ENCODE data around the gene IFNG.
"Not testable (repeated sequence)": the region's sequence is repeated elsewhere in the genome, so short reads cannot be mapped to it uniquely, and the experiment has no call there.

IFNG gene

GRCh38 chr12:68180792-68181744, 21.5 kb upstream of the IFNG start:
- no peaks in the 10 kb centered on the region for H3K4me1 ChIP-seq (ENCODE audit: control insufficient read depth, insufficient read depth, low read length)
- H3K9me3 ChIP-seq (replicated peaks; ENCODE audit: low read length), result no peaks in the 10 kb centered on the region
- H3K27me3 ChIP-seq (ENCODE audit: control insufficient read depth, insufficient read depth, low read length), result peaks cover 44% of the 10 kb centered on the region
- no peak overlapping the region for H3K4me2 ChIP-seq (ENCODE audit: low read length)
- no peak overlapping the region for H3K4me3 ChIP-seq (ENCODE audit: low read length)
- H3K36me3 ChIP-seq (ENCODE audit: insufficient read depth, low read length), result no peaks in the 10 kb centered on the region
- H3K9ac ChIP-seq (ENCODE audit: low read depth, low read length), result no peak overlapping the region

- H3K36me3 ChIP-seq (ENCODE audit: insufficient read depth, low read length), result no peaks in the 10 kb centered on the region
Measured at GRCh38 chr12:68178774-68179439, 19.4 kb upstream of the IFNG start.

GRCh38 chr12:68178184-68178583, 18.6 kb upstream of the IFNG start:
- no peaks in the 10 kb centered on the region for H3K36me3 ChIP-seq (ENCODE audit: insufficient read depth, low read length)
- no peak overlapping the region for H3K9ac ChIP-seq (ENCODE audit: low read depth, low read length)
- peaks cover 29% of the 10 kb centered on the region for H3K27me3 ChIP-seq (ENCODE audit: control insufficient read depth, insufficient read depth, low read length)
- no peak overlapping the region for H3K4me3 ChIP-seq (ENCODE audit: low read length)
- no peaks in the 10 kb centered on the region for H3K4me1 ChIP-seq (ENCODE audit: control insufficient read depth, insufficient read depth, low read length)
- H3K9me3 ChIP-seq (replicated peaks; ENCODE audit: low read length), result no peaks in the 10 kb centered on the region
- no peak overlapping the region for H3K4me2 ChIP-seq (ENCODE audit: low read length)

More at GRCh38 chr12:68178774-68179439, 19.4 kb upstream of the IFNG start:
- no peak overlapping the region for H3K4me3 ChIP-seq (ENCODE audit: low read length)
- no peaks in the 10 kb centered on the region for H3K4me1 ChIP-seq (ENCODE audit: control insufficient read depth, insufficient read depth, low read length)
- H3K4me2 ChIP-seq (ENCODE audit: low read length), result no peak overlapping the region
- H3K27me3 ChIP-seq (ENCODE audit: control insufficient read depth, insufficient read depth, low read length), result peaks cover 29% of the 10 kb centered on the region
- no peak overlapping the region for H3K9ac ChIP-seq (ENCODE audit: low read depth, low read length)
- H3K9me3 ChIP-seq (replicated peaks; ENCODE audit: low read length), result no peaks in the 10 kb centered on the region

- H3K4me3 ChIP-seq (ENCODE audit: low read length), result no peak overlapping the region
- H3K27me3 ChIP-seq (ENCODE audit: control insufficient read depth, insufficient read depth, low read length), result peaks cover 29% of the 10 kb centered on the region
- H3K36me3 ChIP-seq (ENCODE audit: insufficient read depth, low read length), result no peaks in the 10 kb centered on the region
- H3K4me1 ChIP-seq (ENCODE audit: control insufficient read depth, insufficient read depth, low read length), result no peaks in the 10 kb centered on the region
- H3K4me2 ChIP-seq (ENCODE audit: low read length), result no peak overlapping the region
- H3K9me3 ChIP-seq (replicated peaks; ENCODE audit: low read length), result no peaks in the 10 kb centered on the region
- H3K9ac ChIP-seq (ENCODE audit: low read depth, low read length), result no peak overlapping the region
Measured at GRCh38 chr12:68177562-68177961, 18.0 kb upstream of the IFNG start.

GRCh38 chr12:68176257-68176656, 16.7 kb upstream of the IFNG start:
- Histone ChIP-seq H3K4me2 (ENCODE audit: low read length) (no peak overlapping the region), H3K4me3 (ENCODE audit: low read length) (no peak overlapping the region), H3K4me1 (ENCODE audit: control insufficient read depth, insufficient read depth, low read length) (no peaks in the 10 kb centered on the region), H3K9me3 (replicated peaks; ENCODE audit: low read length) (no peaks in the 10 kb centered on the region), H3K27me3 (ENCODE audit: control insufficient read depth, insufficient read depth, low read length) (peaks cover 31% of the 10 kb centered on the region), H3K36me3 (ENCODE audit: insufficient read depth, low read length) (no peaks in the 10 kb centered on the region), H3K9ac (ENCODE audit: low read depth, low read length) (no peak overlapping the region)

GRCh38 chr12:68175557-68176061, 16.1 kb upstream of the IFNG start:
- Histone ChIP-seq H3K36me3 (ENCODE audit: insufficient read depth, low read length) (no peaks in the 10 kb centered on the region), H3K4me3 (ENCODE audit: low read length) (no peak overlapping the region), H3K4me2 (ENCODE audit: low read length) (no peak overlapping the region), H3K9me3 (replicated peaks; ENCODE audit: low read length) (no peaks in the 10 kb centered on the region), H3K27me3 (ENCODE audit: control insufficient read depth, insufficient read depth, low read length) (peaks cover 27% of the 10 kb centered on the region), H3K4me1 (ENCODE audit: control insufficient read depth, insufficient read depth, low read length) (no peaks in the 10 kb centered on the region), H3K9ac (ENCODE audit: low read depth, low read length) (no peak overlapping the region)

- peaks cover 26% of the 10 kb centered on the region for H3K27me3 ChIP-seq (ENCODE audit: control insufficient read depth, insufficient read depth, low read length)
- H3K4me2 ChIP-seq (ENCODE audit: low read length); H3K9me3 ChIP-seq (replicated peaks; ENCODE audit: low read length); H3K36me3 ChIP-seq (ENCODE audit: insufficient read depth, low read length); H3K4me1 ChIP-seq (ENCODE audit: control insufficient read depth, insufficient read depth, low read length); H3K4me3 ChIP-seq (ENCODE audit: low read length); H3K9ac ChIP-seq (ENCODE audit: low read depth, low read length): not testable (repeated sequence)
Measured at GRCh38 chr12:68174761-68175160, 15.2 kb upstream of the IFNG start.

GRCh38 chr12:68173792-68174191, 14.3 kb upstream of the IFNG start:
- Histone ChIP-seq H3K36me3 (ENCODE audit: insufficient read depth, low read length) (no peaks in the 10 kb centered on the region), H3K9ac (ENCODE audit: low read depth, low read length) (no peak overlapping the region), H3K27me3 (ENCODE audit: control insufficient read depth, insufficient read depth, low read length) (peaks cover 20% of the 10 kb centered on the region), H3K4me2 (ENCODE audit: low read length) (no peak overlapping the region), H3K4me1 (ENCODE audit: control insufficient read depth, insufficient read depth, low read length) (no peaks in the 10 kb centered on the region), H3K4me3 (ENCODE audit: low read length) (no peak overlapping the region), H3K9me3 (replicated peaks; ENCODE audit: low read length) (no peaks in the 10 kb centered on the region)

- H3K9ac ChIP-seq (ENCODE audit: low read depth, low read length), result no peak overlapping the region
- H3K4me1 ChIP-seq (ENCODE audit: control insufficient read depth, insufficient read depth, low read length), result no peaks in the 10 kb centered on the region
- no peaks in the 10 kb centered on the region for H3K36me3 ChIP-seq (ENCODE audit: insufficient read depth, low read length)
- peaks cover 4% of the 10 kb centered on the region for H3K27me3 ChIP-seq (ENCODE audit: control insufficient read depth, insufficient read depth, low read length)
- no peak overlapping the region for H3K4me2 ChIP-seq (ENCODE audit: low read length)
- no peaks in the 10 kb centered on the region for H3K9me3 ChIP-seq (replicated peaks; ENCODE audit: low read length)
- no peak overlapping the region for H3K4me3 ChIP-seq (ENCODE audit: low read length)
Measured at GRCh38 chr12:68170726-68171125, 11.2 kb upstream of the IFNG start.

- no peaks in the 10 kb centered on the region for H3K36me3 ChIP-seq (ENCODE audit: insufficient read depth, low read length)
- H3K4me1 ChIP-seq (ENCODE audit: control insufficient read depth, insufficient read depth, low read length), result no peaks in the 10 kb centered on the region
- peaks cover 8% of the 10 kb centered on the region for H3K27me3 ChIP-seq (ENCODE audit: control insufficient read depth, insufficient read depth, low read length)
- no peak overlapping the region for H3K4me3 ChIP-seq (ENCODE audit: low read length)
- H3K9ac ChIP-seq (ENCODE audit: low read depth, low read length), result no peak overlapping the region
- no peak overlapping the region for H3K4me2 ChIP-seq (ENCODE audit: low read length)
- H3K9me3 ChIP-seq (replicated peaks; ENCODE audit: low read length), result no peaks in the 10 kb centered on the region
Measured at GRCh38 chr12:68169213-68169889, 9.8 kb upstream of the IFNG start.

GRCh38 chr12:68166317-68166831, 6.8 kb upstream of the IFNG start:
- Histone ChIP-seq H3K27me3 (ENCODE audit: control insufficient read depth, insufficient read depth, low read length) (peaks cover 10% of the 10 kb centered on the region), H3K9ac (ENCODE audit: low read depth, low read length) (no peak overlapping the region), H3K9me3 (replicated peaks; ENCODE audit: low read length) (no peaks in the 10 kb centered on the region), H3K4me3 (ENCODE audit: low read length) (no peak overlapping the region), H3K36me3 (ENCODE audit: insufficient read depth, low read length) (no peaks in the 10 kb centered on the region), H3K4me2 (ENCODE audit: low read length) (no peak overlapping the region), H3K4me1 (ENCODE audit: control insufficient read depth, insufficient read depth, low read length) (no peaks in the 10 kb centered on the region)

Measured in skeletal muscle satellite cell (primary cell).